HEK293T (cell line): ENCODE results near the gene QKI.

Source experiments
- FOXK2 ChIP-seq: fragments of 450-650 bp; IDR thresholded peaks from 2 replicates; pipeline ENCODE4 v1.6.1; 2016; ENCODE audit warnings: mild to moderate bottlenecking
- FOXM1 ChIP-seq: fragments of 450-650 bp; IDR thresholded peaks from 2 replicates; pipeline ENCODE4 v1.6.1; 2017; ENCODE audit warnings: mild to moderate bottlenecking, borderline replicate concordance
- HDGF ChIP-seq: fragments of 450-650 bp; IDR thresholded peaks from 2 replicates; pipeline ENCODE4 v1.6.1; 2017; ENCODE audit warnings: antibody characterized with exemption, borderline replicate concordance
- PKNOX1 ChIP-seq: fragments of 450-650 bp; IDR thresholded peaks from 2 replicates; pipeline ENCODE4 v1.6.1; 2016
- SP1 ChIP-seq: fragments of 450-650 bp; IDR thresholded peaks from 2 replicates; pipeline ENCODE4 v1.6.1; 2017
- SUZ12 ChIP-seq: fragments of 450-650 bp; IDR thresholded peaks from 2 replicates; pipeline ENCODE4 v1.6.1; 2016; ENCODE audit warnings: mild to moderate bottlenecking

- TF ChIP-seq FOXK2 (no peak), SP1 (no peak), HDGF (no peak), PKNOX1 (no peak), SUZ12 (no peak), FOXM1 (no peak)
Measured at GRCh38 chr6:163612200-163612599, 197.7 kb downstream of the QKI start.
